Measurements from ENCODE around the gene UGCG.

- TF ChIP-seq POLR2AphosphoS5 (IDR thresholded peaks at IDR 0.05; ENCODE audit: borderline replicate concordance, low read depth, low read length) (no peak), EZH2 (IDR thresholded peaks at IDR 0.05) (no peak), FOXP2 (optimal IDR thresholded peaks at IDR 0.05; ENCODE audit: control extremely low read depth, extremely low read length, insufficient read depth) (no peak)
Observed at GRCh38 chr9:111890334-111890733, 6.3 kb upstream of the UGCG start.

All from SK-N-MC (cell line).